IMR-90 (cell line): ENCODE measurements around the gene SLC15A1.

ENCODE experiments used
- CTCF ChIP-seq: conservative IDR thresholded peaks from 2 replicates; pipeline ENCODE4 v1.5.1; 2012; ENCODE audit warnings: mild to moderate bottlenecking, low read depth, low read length, improper control_type of control experiment
- ELK1 ChIP-seq: fragments of 150-350 bp; IDR thresholded peaks from 2 replicates; pipeline ENCODE4 v1.6.1; 2016; ENCODE audit warnings: low read depth, mild to moderate bottlenecking, low read length, moderate library complexity, borderline replicate concordance
- MAFK ChIP-seq: IDR thresholded peaks from 2 replicates; pipeline ENCODE4 v1.6.1; 2012; ENCODE audit warnings: low read depth, low read length, improper control_type of control experiment
- POLR2A ChIP-seq: IDR thresholded peaks from 2 replicates; pipeline ENCODE4 v1.6.1; 2012; ENCODE audit warnings: mild to moderate bottlenecking, low read depth, low read length
- SMC3 ChIP-seq: fragments of 150-350 bp; IDR thresholded peaks from 2 replicates; pipeline ENCODE4 v1.6.1; 2016; ENCODE audit warnings: low read depth, mild to moderate bottlenecking, antibody characterized with exemption, low read length, moderate library complexity
- USF2 ChIP-seq: fragments of 150-350 bp; IDR thresholded peaks from 2 replicates; pipeline ENCODE4 v1.6.1; 2017; ENCODE audit warnings: mild to moderate bottlenecking, antibody characterized with exemption, low read length, low read depth

- TF ChIP-seq CTCF: no peak
- TF ChIP-seq USF2: no peak
- no peak for TF ChIP-seq POLR2A
- no peak for TF ChIP-seq SMC3
- no peak for TF ChIP-seq ELK1
- TF ChIP-seq MAFK: no peak
These were observed 105.4 kb downstream of the SLC15A1 start for GRCh38 chr13:98647121-98647520.
